HG03196 (cell line): ENCODE measurements around the gene GNAI1.

Experiments
- ATAC-seq: cut with Tn5 transposase; IDR thresholded peaks from one replicate; pipeline ENCODE4 v1.9.1; 2021; ENCODE audit not compliant: unreplicated experiment

The GNAI1 gene

DNA sequence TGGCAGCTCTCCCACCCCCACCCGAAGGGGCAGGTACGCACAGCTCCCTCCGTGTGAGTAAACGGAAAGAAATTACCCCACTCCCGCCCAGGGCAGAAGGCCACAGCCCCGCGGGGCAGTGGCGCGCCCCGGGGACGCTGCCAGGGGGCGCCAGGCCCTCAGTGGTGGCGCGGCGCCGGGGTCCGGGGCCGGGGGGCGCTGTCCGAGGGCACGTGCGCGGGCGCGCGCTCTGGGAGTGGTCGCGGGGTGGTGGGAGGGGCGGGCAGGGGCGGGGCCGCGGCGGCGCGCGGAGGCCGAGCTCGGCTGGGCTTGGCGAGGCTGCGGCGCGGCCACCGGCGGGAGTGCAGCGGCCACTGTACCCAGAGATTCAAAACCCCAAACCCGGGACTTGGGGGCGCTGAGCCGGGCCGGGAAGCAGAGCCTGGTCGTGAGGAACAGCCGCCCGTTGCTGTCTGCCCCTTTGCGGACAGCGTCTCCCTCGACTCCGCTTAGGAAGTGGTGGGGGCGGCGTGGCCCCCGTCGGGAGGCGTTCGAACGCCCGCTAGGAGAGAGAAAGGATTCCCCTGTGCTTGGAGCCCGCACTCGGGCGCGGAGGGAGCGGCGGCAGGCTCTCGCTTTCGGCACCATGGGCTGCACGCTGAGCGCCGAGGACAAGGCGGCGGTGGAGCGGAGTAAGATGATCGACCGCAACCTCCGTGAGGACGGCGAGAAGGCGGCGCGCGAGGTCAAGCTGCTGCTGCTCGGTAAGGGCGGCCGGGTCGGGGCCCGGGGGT, at the start of gene GNAI1:
GNAI1 (plus strand) TSS at position 296 of the 773 bp plus-strand sequence; CDS start at position 626, 330 bp downstream.
- peak; percentile 45 for ATAC-seq

DNA sequence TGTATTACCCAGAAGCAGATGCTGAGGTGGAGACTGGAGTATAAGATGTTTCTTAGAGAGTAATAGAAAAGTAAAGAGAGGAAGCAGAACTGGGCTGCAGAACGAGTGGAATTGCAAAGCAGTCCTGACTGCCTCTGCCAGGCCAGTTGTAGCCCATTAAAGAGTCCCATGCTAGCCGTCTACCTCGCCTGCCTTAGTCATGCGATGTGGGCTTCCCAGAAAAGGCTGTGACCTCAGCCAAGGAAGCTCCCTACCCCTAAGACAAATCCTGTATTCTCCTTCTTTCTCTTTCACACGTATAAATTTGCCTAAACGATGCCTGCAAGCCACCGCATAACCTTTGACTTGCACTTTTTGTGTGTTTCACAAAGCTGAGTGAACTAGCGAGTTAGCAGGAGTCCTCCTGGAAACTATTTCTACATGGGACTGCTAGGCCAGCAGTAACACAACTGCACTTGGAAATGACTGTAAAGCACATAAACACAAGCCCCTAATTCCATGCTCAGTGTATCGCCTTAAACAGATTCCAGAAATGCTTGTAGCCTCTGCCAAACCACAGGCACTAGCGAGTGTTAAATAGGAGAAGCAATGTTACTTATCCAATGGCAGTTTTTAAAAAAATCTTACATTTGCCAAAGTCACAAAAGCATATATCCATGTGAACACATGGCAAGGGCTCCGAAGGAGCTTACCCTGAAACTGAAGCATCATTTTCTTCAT, 47.4 kb upstream of the GNAI1 start:
- ATAC-seq: no peak

DNA sequence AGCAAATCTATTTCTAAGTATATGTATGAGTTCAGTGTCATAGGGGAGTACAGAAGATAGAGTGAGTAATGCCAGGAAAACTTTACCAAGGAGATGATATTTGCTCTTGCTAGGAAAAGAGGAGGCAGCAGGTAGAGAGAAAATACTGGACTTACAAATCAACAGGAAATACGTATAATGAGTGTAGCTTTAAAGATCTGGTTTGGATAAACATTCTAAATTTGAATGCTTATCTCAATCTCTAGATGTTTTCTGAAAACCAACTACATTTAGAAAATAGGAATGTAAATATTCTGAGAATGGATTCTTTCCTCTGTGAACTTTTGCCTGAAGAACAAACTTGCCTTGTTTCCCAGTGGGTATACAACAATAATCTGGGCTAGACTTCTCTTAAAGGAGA, 46.9 kb upstream of the GNAI1 start:
- ATAC-seq: no peak

DNA sequence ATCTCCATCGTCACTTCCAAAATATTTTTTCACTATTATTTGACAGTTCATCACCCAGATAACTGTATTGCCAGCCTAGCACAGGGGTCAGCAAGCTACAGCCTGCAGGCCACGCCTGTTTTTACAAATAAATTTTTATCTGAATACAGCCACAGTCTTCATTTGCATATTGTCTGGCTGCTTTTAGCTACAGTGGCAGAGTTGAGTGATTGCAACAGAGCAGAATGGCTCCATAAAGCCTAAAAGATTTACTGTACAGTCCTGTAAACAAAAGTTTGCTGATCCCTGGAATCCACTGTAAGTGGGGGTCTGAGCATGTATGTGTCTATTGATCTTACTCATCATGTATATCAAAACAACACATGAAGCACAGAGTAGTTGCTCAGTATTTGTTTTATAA, 45.9 kb upstream of the GNAI1 start:
- no peak for ATAC-seq

DNA sequence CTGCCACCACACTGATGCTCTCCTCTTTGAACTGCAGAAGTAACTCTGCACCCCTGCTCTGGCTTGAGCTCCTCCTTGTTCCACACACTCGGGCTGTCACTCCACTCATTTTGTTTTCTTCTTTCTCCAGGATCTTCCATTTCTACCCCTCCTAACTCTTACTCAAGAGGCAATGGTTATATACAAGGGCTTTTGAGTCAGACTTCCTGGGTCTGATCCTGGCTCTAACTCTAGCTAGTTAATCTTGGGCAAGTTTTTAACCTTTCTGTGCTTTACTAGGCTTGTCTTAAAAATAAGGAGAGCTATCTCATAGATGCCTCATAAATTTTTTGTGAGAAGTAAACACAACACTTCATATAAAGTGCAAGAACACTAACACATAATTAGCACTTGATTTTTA, 45.3 kb upstream of the GNAI1 start:
- ATAC-seq: no peak

DNA sequence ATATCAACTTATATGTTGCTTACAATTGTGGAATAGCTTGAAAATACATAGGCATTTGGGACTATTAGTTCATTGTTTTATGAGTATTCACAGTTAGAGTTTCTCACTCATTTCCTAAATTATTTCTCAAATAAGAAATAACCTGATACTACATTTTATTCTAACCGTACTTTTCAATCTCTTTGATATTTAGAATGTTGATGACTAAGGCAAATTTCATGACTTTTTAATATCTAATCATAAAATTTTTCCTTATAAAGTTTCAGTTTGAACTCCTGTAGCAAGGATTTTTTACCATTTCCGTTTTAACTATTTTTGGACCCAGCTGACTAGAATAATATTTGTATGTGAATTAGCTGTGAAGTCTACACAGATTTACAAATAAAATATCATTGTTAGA, 41.3 kb upstream of the GNAI1 start:
- ATAC-seq: no peak

DNA sequence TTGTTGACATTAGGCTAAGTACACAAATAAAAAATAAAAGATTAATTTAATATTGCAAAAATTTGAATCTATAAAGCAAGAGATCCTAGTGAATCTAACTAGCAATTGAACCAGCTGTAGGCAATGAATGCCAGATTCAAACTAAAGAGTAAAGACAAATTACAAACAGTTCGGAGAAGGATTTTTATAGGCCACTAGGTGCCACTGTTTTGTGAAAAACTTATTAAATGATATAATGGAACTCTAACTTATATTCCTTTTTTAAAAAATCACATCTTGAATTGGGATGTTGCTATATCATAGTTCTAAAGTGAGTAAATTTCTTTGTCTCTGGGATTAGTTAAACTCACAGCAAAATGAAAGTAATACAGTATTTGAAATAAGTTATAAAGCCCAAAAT, 39.1 kb upstream of the GNAI1 start:
- ATAC-seq: no peak

DNA sequence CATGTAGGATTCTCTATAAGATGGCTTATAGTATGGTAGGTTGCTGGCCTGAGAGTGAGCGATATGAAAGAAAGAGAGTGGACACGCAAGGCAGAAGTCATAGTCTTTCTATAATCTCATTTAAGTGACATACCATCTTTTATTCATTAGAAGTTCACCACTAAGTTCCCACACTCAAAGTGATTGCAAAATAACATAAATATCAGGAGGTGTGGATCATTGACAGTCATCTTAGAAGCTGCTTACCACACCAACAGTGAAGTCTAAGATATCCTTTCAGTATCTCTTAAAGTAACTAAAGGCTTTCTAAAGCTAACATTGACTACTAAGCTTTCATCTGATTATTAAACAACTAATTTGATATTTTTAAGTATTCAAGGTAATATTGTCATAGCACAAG, 36.9 kb upstream of the GNAI1 start:
- no peak for ATAC-seq

DNA sequence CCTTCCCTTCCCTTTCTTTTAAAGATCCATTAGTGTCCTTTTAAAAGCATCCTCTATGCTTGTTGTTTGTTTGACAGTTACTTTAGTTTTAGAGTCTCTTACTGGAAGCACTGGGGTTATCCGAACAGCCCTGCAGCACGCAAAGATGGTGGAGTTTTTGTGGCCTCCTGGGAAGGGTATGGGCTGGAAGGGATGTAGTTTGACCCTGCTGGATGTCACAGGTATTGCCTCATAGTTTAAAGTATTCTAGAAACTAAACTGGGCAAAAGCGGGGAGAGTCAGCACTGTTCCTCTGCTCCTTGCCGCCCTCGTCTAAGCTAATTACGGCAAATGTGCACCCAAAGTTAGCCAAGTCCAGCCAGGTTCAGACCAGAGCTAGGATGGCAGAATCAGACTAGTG, 35.8 kb upstream of the GNAI1 start:
- ATAC-seq: no peak

DNA sequence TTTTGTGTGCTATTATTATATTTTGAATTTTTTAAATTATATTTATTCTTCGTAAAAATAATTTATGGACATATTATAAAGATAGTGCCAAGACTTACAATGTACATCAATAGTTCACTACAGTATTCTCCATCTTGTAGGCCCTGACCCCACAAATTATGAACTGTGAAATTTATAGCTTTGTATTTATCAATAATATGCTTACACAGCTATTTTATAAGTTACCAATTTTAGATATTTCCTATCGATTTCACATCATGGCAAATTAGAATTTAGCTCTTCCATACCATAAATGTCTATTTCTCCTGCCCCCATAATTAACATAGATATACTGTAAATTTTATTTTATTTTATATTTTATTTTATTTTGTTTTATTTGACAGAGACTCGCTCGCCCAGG, 34.4 kb upstream of the GNAI1 start:
- no peak for ATAC-seq

DNA sequence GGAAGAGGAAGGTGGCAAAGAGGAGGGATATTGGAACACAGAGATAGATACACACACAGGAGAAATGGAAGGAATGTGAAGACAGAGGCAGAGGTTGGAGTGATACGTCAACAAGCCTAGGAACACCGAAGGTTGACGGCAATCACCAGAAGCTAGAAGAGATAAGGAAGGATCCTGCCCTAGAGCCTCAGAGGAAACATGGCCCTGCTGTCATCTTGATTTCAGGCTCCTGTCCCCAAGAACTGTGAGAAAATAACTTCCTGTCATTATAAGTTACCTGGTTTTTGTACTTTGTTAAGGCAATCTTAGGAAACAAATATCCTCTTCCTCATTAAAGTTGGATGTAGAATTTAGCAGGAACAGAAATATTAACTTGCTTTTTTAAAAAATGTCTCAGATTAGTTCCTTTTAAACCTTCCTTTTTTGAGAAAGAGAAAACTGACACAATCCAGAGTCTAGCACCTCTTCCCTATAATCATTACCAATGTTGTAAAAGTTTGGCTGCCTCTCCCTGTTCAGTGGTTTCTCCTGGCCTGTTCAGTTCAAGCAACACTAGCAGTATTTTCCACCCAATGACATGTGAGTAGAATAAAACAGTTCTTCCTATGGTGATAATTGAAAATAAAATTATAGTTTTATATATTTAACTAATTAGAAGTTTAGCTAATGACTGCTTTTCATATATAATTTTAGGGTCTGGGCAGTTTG, 28.8 kb upstream of the GNAI1 start:
- ATAC-seq: no peak

DNA sequence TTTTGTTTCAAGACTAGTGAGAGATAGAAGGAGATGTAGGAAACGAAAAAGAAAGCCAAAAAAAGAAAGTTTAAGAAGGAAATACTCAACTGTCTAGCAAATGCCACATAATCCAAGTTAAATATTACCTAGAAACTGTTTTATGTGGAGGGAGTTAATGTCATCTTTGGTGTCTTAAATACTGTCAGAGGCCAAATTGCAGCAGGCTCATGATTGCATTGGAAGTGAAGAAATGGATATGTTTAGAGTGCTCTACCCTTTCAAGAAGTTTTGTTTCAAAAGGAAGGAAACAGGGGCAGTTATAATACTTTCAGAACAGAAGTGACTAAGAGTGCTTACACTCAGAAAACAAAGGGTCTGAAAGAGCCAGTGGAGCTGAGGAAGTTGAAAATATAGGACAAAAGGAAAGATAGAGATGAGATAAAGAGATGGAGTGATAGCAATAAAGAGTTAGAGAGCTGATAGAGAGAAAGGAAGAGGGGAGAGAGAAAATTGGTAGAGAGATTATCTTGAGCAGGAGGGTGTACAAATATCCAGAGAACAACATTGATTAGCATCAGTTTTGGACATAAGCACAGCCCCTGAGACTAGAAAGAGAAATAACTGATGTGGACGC, 28.0 kb upstream of the GNAI1 start:
- ATAC-seq: peak; percentile 56

DNA sequence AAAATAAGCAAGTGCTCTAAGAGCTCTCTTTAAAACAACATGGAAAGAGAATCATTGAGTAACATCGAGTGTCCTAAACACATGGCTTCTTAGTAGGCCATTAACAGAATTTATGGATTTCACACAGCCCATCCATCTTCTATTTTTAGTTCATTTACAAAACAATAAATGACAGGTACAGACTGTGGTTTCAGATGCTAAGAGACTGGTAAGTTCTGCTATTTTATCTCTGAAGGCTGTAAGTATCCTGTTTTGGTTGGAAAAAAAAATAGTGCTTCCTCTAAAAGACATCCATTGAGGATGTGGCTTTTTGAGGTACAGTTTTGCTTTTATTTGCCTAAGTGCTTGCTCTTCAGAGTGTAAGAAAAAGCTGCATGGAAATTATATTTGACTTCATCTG, 27.4 kb upstream of the GNAI1 start:
- peak; percentile 49 for ATAC-seq

DNA sequence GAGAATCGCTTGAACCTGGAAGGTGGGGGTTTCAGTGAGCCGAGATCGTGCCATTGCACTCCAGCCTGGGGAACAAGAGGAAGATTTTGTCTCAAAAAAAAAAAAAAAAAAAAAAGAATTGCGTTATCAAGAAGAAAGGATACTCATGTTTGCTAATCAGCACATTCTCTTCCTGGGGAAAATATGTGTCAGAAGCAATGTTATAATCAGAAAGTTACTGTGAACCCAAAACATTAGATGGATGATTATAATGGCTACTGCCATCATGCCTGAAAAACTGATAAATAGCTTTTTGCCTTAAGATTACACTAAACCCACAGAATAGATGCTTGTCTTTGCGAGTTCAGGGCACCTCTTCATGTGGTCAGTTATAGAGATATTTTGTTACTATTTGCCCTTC, 24.3 kb upstream of the GNAI1 start:
- ATAC-seq: no peak

DNA sequence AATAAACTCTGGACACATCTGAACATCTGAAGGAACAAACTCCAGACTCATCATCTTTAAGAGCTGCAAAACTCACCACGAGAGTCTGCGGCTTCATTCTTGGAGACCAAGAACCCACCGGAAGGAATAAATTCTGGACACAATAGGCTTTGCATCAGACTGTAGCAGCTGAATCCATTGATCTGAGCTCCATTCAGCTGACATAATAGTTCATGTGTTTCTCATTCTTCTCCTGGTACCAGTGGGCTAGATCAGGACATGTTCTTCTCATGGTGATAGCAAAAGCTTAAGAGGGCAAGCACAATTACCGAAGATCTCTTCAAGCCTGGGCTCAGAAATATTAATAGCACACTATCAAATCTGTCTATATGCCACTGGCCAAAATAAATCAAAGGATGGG, 20.5 kb upstream of the GNAI1 start:
- no peak for ATAC-seq

DNA sequence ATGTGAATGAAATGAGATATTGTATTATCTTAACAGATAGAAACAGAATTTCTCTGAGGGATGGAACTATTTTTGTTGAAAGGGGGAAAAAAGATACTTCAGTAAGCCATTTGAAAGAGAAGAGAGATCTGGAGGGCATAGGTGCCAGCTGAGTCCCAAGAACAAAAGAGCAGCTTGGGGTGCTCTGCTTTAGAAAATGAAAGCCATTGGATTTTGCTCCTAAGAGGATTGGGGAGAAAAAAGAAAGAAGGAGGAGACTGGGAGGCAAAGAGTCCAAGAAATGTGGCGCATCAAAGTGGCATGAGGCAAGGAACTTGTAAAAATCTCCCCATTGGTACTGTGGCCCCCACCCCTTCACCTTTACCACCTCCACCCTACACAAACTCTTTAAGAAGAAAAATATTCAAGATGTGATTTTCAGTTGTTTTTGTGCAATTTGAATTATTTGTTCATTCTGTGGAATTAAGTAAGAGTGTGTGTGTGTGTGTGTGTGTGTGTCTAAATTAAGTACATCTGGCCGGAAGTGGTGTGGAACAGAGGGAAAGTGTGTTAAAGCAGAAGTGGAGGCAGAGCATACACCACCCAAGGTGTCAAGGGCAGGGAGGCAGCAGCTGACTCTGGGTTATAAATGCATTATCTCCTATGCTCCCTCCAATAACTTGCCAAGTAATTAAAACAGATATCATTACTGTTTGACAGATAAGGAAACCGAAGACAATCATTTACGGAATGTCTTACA, 9.9 kb upstream of the GNAI1 start:
- no peak for ATAC-seq

DNA sequence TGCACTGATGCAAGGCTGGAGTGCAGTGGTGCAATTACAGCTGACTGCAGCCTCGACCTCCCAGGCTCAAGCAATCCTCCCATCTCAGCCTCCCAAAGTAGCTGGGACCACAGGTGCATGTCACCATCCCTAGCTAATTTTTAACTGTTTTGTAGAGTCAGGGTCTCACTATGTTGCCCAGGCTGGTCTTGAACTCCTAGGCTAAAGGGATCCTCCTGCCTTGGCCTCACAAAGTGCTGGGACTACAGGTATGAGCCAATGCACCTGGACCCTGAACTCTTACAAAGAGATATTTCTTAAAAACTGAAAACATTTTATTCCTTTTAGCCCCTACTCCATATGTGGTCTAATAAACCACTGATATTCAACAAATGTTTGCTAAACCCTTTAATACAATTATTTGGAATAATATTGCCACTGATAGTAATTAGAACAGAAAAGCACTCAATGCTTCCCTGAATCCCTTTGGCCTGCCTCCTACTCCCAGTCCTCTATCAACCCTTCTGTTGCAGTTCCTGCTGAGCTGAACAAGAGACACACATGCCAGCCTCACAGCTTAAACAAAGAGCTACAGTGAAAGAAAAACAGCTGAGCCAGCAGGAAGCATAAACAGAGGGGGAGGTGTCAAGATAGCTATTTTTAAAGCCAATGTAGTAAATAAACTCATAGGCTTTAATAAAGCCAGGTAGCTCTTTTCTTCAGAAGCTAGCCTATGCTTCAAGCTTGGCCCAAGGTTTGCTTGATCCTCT, 7.0 kb upstream of the GNAI1 start:
- ATAC-seq: no peak

DNA sequence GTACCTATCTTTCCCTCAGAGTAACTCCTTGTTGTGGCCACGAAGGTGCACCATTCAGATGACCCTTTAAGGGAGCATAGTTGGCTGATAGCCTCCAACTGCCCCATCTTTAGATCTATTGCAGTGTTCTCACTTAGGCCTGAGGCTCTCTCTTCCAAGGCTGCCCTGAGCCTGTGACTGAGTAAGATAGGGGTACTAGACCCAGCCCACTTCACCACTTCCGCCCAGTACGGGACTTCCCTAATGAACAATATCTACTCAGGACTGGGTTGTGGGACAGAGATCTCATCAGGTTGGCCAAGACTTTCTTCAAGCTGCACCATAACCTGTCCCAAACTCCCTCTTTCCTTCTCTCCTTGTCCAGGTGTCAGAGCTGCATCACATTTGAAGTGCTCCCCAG, 5.7 kb upstream of the GNAI1 start:
- ATAC-seq: no peak

DNA sequence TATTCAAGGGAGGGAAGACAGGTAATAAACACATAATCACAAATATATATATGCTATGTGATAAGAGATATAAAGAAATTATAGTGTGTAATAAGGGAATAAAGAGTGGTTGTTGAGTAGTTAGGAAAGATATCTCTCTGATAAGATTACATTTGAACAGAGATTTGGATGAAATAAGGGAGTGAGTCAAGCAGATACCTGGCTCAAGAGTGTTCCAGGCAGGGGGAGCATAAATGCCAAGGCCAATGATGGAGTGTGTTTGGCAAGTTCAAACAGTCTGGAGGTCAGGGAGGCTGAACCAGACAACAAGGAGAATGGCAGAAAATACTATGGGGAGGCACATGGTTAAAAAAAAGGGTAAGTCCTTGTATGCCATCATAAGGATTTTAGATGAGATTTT, 4.8 kb upstream of the GNAI1 start:
- no peak for ATAC-seq
